GM10248 (cell line): ENCODE measurements around the gene FOXK1.

Experiments
- CTCF ChIA-PET: fragments of 300-600 bp; sonication (Branson Sonifier 250); formaldehyde crosslinking; extraction: SDS; loops from one replicate; lab custom pipeline; 2021; ENCODE audit warnings: antibody characterized with exemption; lab: Yijun Ruan, JAX
- POLR2A ChIA-PET: fragments of 350-650 bp; sonication (Branson Sonifier 250); formaldehyde crosslinking; extraction: SDS; loops from one replicate; lab custom pipeline; 2020; ENCODE audit warnings: antibody characterized with exemption; lab: Yijun Ruan, JAX
- DNase-seq: peaks from one replicate; pipeline ENCODE4 v3.0.0; 2012; ENCODE audit errors: extremely low spot score
- CTCF ChIP-seq: IDR thresholded peaks from 2 replicates; pipeline ENCODE4 v1.5.1; 2012; ENCODE audit warnings: mild to moderate bottlenecking, low read depth; ENCODE audit errors: extremely low read depth, missing control alignments, control extremely low read depth

FOXK1 gene

GRCh38 chr7:4737300-4737699, 55.2 kb downstream of the FOXK1 start:
- POLR2A ChIA-PET, result no interaction called here
- no peak for DNase-seq
- TF ChIP-seq CTCF, result no peak
- CTCF ChIA-PET, result interaction anchor here (1.4 kb wide), 1 partner anchor 10 kb away, joined by 4 read pairs; no protein-coding TSS in a partner anchor

- TF ChIP-seq CTCF, result no peak
- CTCF ChIA-PET, result interaction anchor here (0.7 kb wide), 1 partner anchor 19 kb away, joined by 3 read pairs; no protein-coding TSS in a partner anchor
- POLR2A ChIA-PET, result no interaction called here
- no peak for DNase-seq
Observed at GRCh38 chr7:4738711-4739527, 56.8 kb downstream of the FOXK1 start.

- ChIA-PET POLR2A (no interaction called here), CTCF (no interaction called here)
- no peak for TF ChIP-seq CTCF
- DNase-seq, result no peak
Observed at GRCh38 chr7:4739528-4739992, 57.5 kb downstream of the FOXK1 start.

GRCh38 chr7:4740796-4741195, 58.7 kb downstream of the FOXK1 start:
- no peak for DNase-seq
- no peak for TF ChIP-seq CTCF
- CTCF ChIA-PET, result no interaction called here
- POLR2A ChIA-PET, result no interaction called here

GRCh38 chr7:4742051-4742573, 60.0 kb downstream of the FOXK1 start:
- ChIA-PET POLR2A (no interaction called here), CTCF (no interaction called here)
- no peak for DNase-seq
- no peak for TF ChIP-seq CTCF

- no peak for DNase-seq
- TF ChIP-seq CTCF, result no peak
- ChIA-PET CTCF (interaction anchor here (1.0 to 5.7 kb wide), 3 partner anchors 8 to 29 kb away, joined by 3 to 22 read pairs (median 4); no protein-coding TSS in a partner anchor), POLR2A (no interaction called here)
Observed at GRCh38 chr7:4742852-4743251, 60.8 kb downstream of the FOXK1 start.
